Left lung (tissue), 10 donors: ENCODE measurements around the gene TBCC. TPM values are rescaled to one million over a fixed set of nuclear protein-coding genes. Genes with fewer than 3 reads are reported as not detected.
"Not testable (repeated sequence)": the region's sequence is repeated elsewhere in the genome, so short reads cannot be mapped to it uniquely, and the experiment has no call there.

Experiments used
- ATAC-seq: fragments of 200-7000 bp; cut with Tn5 transposase; one replicate; pipeline ENCODE4 v1.9.1; 2020; ENCODE audit warnings: moderate library complexity
- DNase-seq, 4 donors: peaks; one replicate each; pipeline ENCODE4 v3.0.0-alpha.2; 2013 to 2020
- H3K27ac ChIP-seq, 2 donors: fragments of 200-600 bp; sonication (generic) in 1 of 2; one replicate each; pipeline versions ENCODE4 v1.5.0 to v1.8.0; 2020 to 2021
- H3K27me3 ChIP-seq, 2 donors: fragments of 200-600 bp; sonication (generic) in 1 of 2; one replicate each; pipeline versions ENCODE4 v1.5.0 to v1.8.0; 2020 to 2021
- H3K36me3 ChIP-seq, 2 donors: fragments of 200-600 bp; sonication (generic) in 1 of 2; one replicate each; pipeline versions ENCODE4 v1.5.0 to v1.8.0; 2020 to 2021
- H3K4me1 ChIP-seq, 2 donors: fragments of 200-600 bp; one replicate each; pipeline ENCODE4 v1.8.0; 2021
- H3K4me3 ChIP-seq, 2 donors: fragments of 200-600 bp; sonication (generic) in 1 of 2; one replicate each; pipeline versions ENCODE4 v1.5.0 to v1.8.0; 2020 to 2021; ENCODE audit warnings: mild to moderate bottlenecking in 1 of 2
- H3K9me3 ChIP-seq, 2 donors: fragments of 200-600 bp; sonication (generic) in 1 of 2; one replicate each; pipeline versions ENCODE4 v1.5.0 to v1.8.0; 2020 to 2021
- intact Hi-C, 2 donors: fragments of 100-400 bp; cut with DNase I; formaldehyde crosslinking; loops; one replicate each; pipeline versions ENCODE4 v1.11.2 to v1.14.2; 2022
- polyA plus RNA-seq, 6 donors: library from polyadenylated mRNA; unstranded; fragments of 120-200 nt; gene quantifications; one replicate each; pipeline ENCODE4 v1.2.1, GENCODE V29; 2013; ENCODE audit not compliant: insufficient read length in 6 of 6
- total RNA-seq, 2 donors: library from RNA; stranded (reverse); fragmentation: NEBNext Ultra II Directional; extraction: Animal tissue kit (Norgen Biotek cat#: 25700); gene quantifications; one replicate each; pipeline ENCODE4 v1.2.1, GENCODE V29; 2021
- TF ChIP-seq, protein P1 (sequence below), 2 donors: fragments of 200-600 bp; sonication (generic) in 1 of 2; IDR thresholded peaks; one replicate each; pipeline versions ENCODE4 v1.5.0 to v1.8.0; 2021; ENCODE audit warnings: antibody characterized with exemption in 2 of 2
- donor health status: DM: no; HTN: yes; CAD: no.
- donor health status: DM: no; HTN: no; CAD: no.

The TBCC gene
- total and polyA plus RNA-seq, 8 donors, result 15.6 to 20.4 (median 18.3) TPM

DNA sequence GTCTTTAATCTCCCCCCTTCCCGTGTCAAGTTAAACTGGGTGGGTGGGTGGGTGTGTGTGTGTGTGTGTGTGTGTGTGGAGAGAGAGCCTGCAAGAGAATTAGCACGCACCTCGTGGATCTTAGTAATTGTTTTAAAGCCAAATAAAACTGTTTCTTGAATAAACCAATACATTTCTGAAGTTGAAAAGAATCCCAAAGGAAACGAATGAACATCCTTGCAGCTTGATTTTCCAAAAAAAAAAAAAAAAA is 35.6 kb upstream of the TBCC start:
- Histone ChIP-seq H3K27me3 (no peaks in the 10 kb centered on the region), H3K4me3 (peak overlapping the region; percentile 63 to 73), H3K36me3 (no peaks in the 10 kb centered on the region), H3K27ac (peak overlapping the region; percentile 100), H3K4me1 (peaks cover 20 to 44% of the 10 kb centered on the region in 2 donors), H3K9me3 (no peaks in the 10 kb centered on the region)
- DNase-seq (no peak), ATAC-seq (no peak)
- intact Hi-C loops, result no loop called here
- TF ChIP-seq, protein P1, sequence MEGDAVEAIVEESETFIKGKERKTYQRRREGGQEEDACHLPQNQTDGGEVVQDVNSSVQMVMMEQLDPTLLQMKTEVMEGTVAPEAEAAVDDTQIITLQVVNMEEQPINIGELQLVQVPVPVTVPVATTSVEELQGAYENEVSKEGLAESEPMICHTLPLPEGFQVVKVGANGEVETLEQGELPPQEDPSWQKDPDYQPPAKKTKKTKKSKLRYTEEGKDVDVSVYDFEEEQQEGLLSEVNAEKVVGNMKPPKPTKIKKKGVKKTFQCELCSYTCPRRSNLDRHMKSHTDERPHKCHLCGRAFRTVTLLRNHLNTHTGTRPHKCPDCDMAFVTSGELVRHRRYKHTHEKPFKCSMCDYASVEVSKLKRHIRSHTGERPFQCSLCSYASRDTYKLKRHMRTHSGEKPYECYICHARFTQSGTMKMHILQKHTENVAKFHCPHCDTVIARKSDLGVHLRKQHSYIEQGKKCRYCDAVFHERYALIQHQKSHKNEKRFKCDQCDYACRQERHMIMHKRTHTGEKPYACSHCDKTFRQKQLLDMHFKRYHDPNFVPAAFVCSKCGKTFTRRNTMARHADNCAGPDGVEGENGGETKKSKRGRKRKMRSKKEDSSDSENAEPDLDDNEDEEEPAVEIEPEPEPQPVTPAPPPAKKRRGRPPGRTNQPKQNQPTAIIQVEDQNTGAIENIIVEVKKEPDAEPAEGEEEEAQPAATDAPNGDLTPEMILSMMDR (IDR thresholded peaks at IDR 0.05), result no peak

DNA sequence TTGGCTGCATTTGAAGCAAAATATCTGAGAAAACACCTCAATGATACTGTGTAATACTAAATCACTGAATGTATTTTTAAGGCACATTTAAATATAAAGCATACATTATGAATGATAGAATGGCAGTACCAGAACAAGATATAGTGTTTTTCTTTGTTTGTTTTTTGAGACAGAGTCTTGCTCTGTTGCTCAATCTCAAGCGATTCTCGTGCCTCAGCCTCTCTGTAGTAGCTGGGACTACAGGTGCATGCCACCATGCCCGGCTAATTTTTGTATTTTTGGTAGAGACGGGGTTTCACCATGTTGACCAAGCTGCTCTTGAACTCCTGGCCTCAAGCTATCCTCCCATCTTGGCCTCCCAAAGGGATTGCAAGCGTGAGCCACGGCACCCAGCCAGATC is 33.6 kb upstream of the TBCC start:
- Histone ChIP-seq H3K9me3 (no peaks in the 10 kb centered on the region), H3K27ac (no peak overlapping the region), H3K4me3 (no peak overlapping the region), H3K4me1 (peaks cover 6 to 38% of the 10 kb centered on the region in 2 donors), H3K36me3 (no peaks in the 10 kb centered on the region), H3K27me3 (no peaks in the 10 kb centered on the region)
- intact Hi-C loops, result no loop called here
- TF ChIP-seq, protein P1 (IDR thresholded peaks at IDR 0.05), result no peak
- DNase-seq (no peak), ATAC-seq (no peak)

DNA sequence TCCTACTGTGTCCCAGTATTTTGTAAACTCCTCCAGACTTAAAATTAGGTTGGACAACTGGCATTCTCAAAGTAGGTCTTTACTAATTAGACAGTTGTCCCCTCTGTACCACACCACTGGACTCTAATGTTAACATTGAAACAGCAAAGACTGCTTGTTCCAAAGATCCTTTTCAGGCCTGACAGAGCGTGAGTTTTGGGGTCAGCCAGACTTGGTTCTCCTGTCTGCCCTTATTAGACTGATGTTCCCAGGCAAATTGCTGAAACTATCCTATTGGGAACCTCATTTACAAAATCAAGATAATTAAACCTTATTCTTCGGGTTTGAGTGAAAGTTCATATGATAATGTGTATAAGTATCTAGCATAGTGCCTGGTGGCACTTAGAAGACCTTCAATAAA is 32.2 kb upstream of the TBCC start:
- no peak overlapping the region for H3K4me3 ChIP-seq
- TF ChIP-seq, protein P1 (IDR thresholded peaks at IDR 0.05), result no peak
- H3K9me3 ChIP-seq, result no peaks in the 10 kb centered on the region
- no peaks in the 10 kb centered on the region for H3K27me3 ChIP-seq
- peaks cover 6 to 47% of the 10 kb centered on the region in 2 donors for H3K4me1 ChIP-seq
- ATAC-seq (no peak), DNase-seq (no peak)
- peak overlapping the region in 1 of 2 donors; percentile 35 for H3K27ac ChIP-seq
- H3K36me3 ChIP-seq, result no peaks in the 10 kb centered on the region
- intact Hi-C loops, result no loop called here

DNA sequence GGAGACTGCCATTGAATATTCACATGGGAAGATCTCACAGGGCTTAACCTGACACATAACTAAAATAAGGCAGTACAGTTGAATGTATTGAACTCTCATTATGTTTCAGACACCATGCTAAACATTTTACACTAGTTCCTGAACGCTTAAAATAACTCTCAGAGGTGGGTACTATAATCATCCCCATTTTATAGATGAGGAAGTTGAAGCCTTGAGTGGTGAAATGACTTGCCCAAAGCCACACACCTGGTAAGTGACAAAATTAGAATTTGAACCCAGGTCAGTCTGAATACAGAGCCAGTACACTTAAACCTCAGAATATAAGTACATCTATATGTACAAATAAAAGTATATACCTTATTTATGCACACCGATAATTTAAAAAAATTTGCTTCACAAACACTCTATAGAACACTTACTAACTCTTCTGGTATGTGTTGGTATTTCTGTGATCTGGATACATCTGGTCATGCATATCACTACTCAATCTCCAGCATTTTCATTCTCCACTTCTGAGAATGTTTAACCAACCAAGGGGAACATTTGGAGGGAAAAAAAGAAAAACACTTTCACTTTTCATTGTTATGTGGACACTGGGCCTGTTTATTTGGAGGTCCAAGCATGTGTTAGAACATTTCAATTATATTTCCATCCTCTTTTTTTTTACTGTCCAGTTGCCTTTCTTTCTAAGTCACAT is 31.4 kb upstream of the TBCC start:
- TF ChIP-seq, protein P1 (IDR thresholded peaks at IDR 0.05), result no peak
- Histone ChIP-seq H3K4me1 (peaks cover 6 to 47% of the 10 kb centered on the region in 2 donors), H3K4me3 (no peak overlapping the region), H3K9me3 (no peaks in the 10 kb centered on the region), H3K27me3 (no peaks in the 10 kb centered on the region), H3K27ac (peak overlapping the region in 1 of 2 donors; percentile 35), H3K36me3 (no peaks in the 10 kb centered on the region)
- ATAC-seq, result peak; percentile 8
- DNase-seq, result no peak
- intact Hi-C loops, result no loop called here

DNA sequence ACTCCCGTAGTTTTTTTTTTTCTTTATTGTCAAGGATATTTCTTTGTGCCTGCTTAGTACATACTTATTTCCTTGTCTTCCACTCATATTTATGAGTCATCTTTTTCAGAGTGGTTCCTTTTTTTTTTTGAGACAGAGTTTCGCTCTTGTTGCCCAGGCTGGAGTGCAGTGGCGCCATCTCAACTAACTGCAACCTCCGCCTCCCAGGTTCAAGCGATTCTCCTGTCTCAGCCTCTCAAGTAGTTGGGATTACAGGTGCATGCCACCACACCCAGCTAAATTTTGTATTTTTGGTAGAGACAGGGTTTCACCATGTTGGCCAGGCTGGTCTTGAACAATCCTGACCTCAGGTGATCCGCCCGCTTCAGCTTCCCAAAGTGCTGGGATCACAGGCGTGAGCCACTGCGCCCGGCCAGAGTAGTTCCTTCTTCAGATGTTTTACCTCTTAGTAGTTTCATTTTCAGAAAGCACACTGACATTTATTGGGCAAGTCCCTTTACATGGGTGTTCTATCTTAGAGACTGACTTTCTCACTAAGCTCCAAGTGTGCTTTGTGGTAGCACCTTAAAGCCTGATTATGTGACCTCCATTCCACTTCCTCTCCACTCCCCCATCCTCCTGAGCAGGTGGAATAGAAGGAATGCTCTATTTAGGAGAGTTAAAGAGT is 29.1 kb upstream of the TBCC start:
- peaks cover 3 to 50% of the 10 kb centered on the region in 2 donors for H3K4me1 ChIP-seq
- H3K36me3 ChIP-seq, H3K27me3 ChIP-seq, H3K9me3 ChIP-seq, intact Hi-C loops: not testable (repeated sequence)
- peak in 2 of 4 donors; percentile 55 to 85 for DNase-seq
- peak overlapping the region; percentile 60 to 91 for H3K27ac ChIP-seq
- peak; percentile 47 for ATAC-seq
- peak overlapping the region in 1 of 2 donors; percentile 22 for H3K4me3 ChIP-seq
